H1 (cell line): ENCODE data around the gene CCDC15. TPM values are rescaled to one million over a fixed set of nuclear protein-coding genes. Genes with fewer than 3 reads are reported as not detected.

Source experiments
- CTCF ChIA-PET: fragments of 300-600 bp; sonication (Branson Sonifier 250); formaldehyde crosslinking; loops from one replicate; lab custom pipeline; 2021; ENCODE audit not compliant: partially characterized antibody; lab: Charles Lee
- POLR2A ChIA-PET: fragments of 300-600 bp; sonication (Branson Sonifier 250); formaldehyde crosslinking; loops from one replicate; lab custom pipeline; 2021; ENCODE audit warnings: inconsistent platforms; ENCODE audit not compliant: partially characterized antibody; lab: Charles Lee
- DNase-seq, 2 experiments: peaks; one replicate each; pipeline versions ENCODE4 v3.0.0 to v3.0.0-alpha.2; 2010 to 2022; ENCODE audit warnings: low spot score in 2 of 2, low read depth in 1 of 2, mixed read lengths in 1 of 2
- FAIRE-seq: peaks from 2 replicates; lab custom pipeline; 2011; peaks lifted over from hg19 to GRCh38; lab: Jason Lieb, UNC
- H2AFZ ChIP-seq: 2 replicates; pipeline ENCODE4 v1.8.1; 2012; ENCODE audit warnings: low read length, inconsistent platforms
- H2AK5ac ChIP-seq: 2 replicates; pipeline ENCODE4 v1.6.1; 2013; ENCODE audit warnings: low read depth, low read length
- H2BK120ac ChIP-seq: replicated peaks from 2 replicates; pipeline ENCODE3; 2013; ENCODE audit warnings: low read depth, low read length, inconsistent platforms
- H2BK12ac ChIP-seq: 2 replicates; pipeline ENCODE4 v1.6.1; 2013; ENCODE audit warnings: low read depth, low read length
- H2BK15ac ChIP-seq: 2 replicates; pipeline ENCODE4 v1.6.1; 2013; ENCODE audit warnings: low read length
- H2BK20ac ChIP-seq: 2 replicates; pipeline ENCODE4 v1.6.1; 2013; ENCODE audit warnings: low read length
- H2BK5ac ChIP-seq: 2 replicates; pipeline ENCODE4 v1.6.1; 2013; ENCODE audit warnings: low read depth, low read length
- H3K14ac ChIP-seq: 2 replicates; pipeline ENCODE4 v1.6.1; 2013; ENCODE audit warnings: inconsistent platforms; ENCODE audit not compliant: insufficient read length
- H3K18ac ChIP-seq: 2 replicates; pipeline ENCODE4 v1.6.1; 2013; ENCODE audit warnings: low read length; ENCODE audit errors: extremely low read depth
- H3K23ac ChIP-seq: 2 replicates; pipeline ENCODE4 v1.6.1; 2013; ENCODE audit warnings: inconsistent platforms; ENCODE audit not compliant: insufficient read length
- H3K23me2 ChIP-seq: 2 replicates; pipeline ENCODE4 v1.6.1; 2013; ENCODE audit warnings: low read depth, low read length
- H3K27ac ChIP-seq: 2 replicates; pipeline ENCODE4 v1.6.1; 2011; ENCODE audit warnings: low read depth, low read length, inconsistent platforms
- H3K27me3 ChIP-seq, 4 experiments: replicated peaks in 1 of 4; 1 replicate in 1 of 4; 2 replicates in 3 of 4; pipeline versions ENCODE4 v1.6.1 to v1.8.1; 2011 to 2013; ENCODE audit warnings: low read length in 3 of 4, mild to moderate bottlenecking in 3 of 4, inconsistent platforms in 2 of 4, mixed read lengths in 2 of 4, moderate library complexity in 1 of 4; ENCODE audit not compliant: control insufficient read depth in 3 of 4, insufficient read depth in 3 of 4; ENCODE audit errors: extremely low read depth in 1 of 4
- H3K36me3 ChIP-seq, 4 experiments: 2 replicates each; pipeline versions ENCODE4 v1.6.1 to v1.8.1; 2011 to 2013; ENCODE audit warnings: mild to moderate bottlenecking in 4 of 4, low read length in 3 of 4, moderate library complexity in 2 of 4, control low read depth in 1 of 4, inconsistent platforms in 1 of 4; ENCODE audit not compliant: insufficient read depth in 4 of 4, control insufficient read depth in 2 of 4
- H3K4ac ChIP-seq: replicated peaks from 2 replicates; pipeline ENCODE3; 2013; ENCODE audit warnings: low read length, low read depth, mixed read lengths, inconsistent platforms; ENCODE audit not compliant: insufficient read length
- H3K4me1 ChIP-seq, 4 experiments: replicated peaks in 1 of 4; 1 replicate in 1 of 4; 2 replicates in 3 of 4; pipeline versions ENCODE4 v1.6.1 to v1.8.1; 2011 to 2013; ENCODE audit warnings: low read length in 3 of 4, inconsistent platforms in 2 of 4, mixed read lengths in 1 of 4; ENCODE audit not compliant: insufficient read depth in 4 of 4, control insufficient read depth in 3 of 4
- H3K4me2 ChIP-seq, 2 experiments: 2 replicates each; pipeline versions ENCODE4 v1.6.1 to v1.8.1; 2011 to 2013; ENCODE audit warnings: low read depth in 2 of 2, low read length in 2 of 2, control low read depth in 1 of 2, inconsistent platforms in 1 of 2, mild to moderate bottlenecking in 1 of 2; ENCODE audit not compliant: insufficient read depth in 1 of 2
- H3K4me3 ChIP-seq, 4 experiments: fragments of 200-600, 300-600 bp in 1 of 4; sonication (generic), shearing (Covaris generic), sonication (Bioruptor Twin) in 1 of 4; 2 replicates each; pipeline versions ENCODE4 v1.5.1 to v1.8.1; 2011 to 2016; ENCODE audit warnings: low read length in 4 of 4, low read depth in 3 of 4, control low read depth in 2 of 4, inconsistent platforms in 2 of 4, mild to moderate bottlenecking in 2 of 4, mixed read lengths in 1 of 4, moderate library complexity in 1 of 4; ENCODE audit not compliant: insufficient read depth in 2 of 4; ENCODE audit errors: extremely low read depth in 1 of 4
- H3K56ac ChIP-seq: replicated peaks from 2 replicates; pipeline ENCODE3; 2013; ENCODE audit warnings: low read depth, mild to moderate bottlenecking, mixed read lengths, low read length, inconsistent platforms; ENCODE audit not compliant: insufficient read length
- H3K79me1 ChIP-seq: 2 replicates; pipeline ENCODE4 v1.6.1; 2013; ENCODE audit warnings: low read depth, low read length, control low read depth
- H3K79me2 ChIP-seq, 2 experiments: 2 replicates each; pipeline versions ENCODE4 v1.6.1 to v1.8.1; 2012 to 2013; ENCODE audit warnings: low read length in 2 of 2, mild to moderate bottlenecking in 2 of 2, inconsistent platforms in 1 of 2; ENCODE audit not compliant: insufficient read depth in 2 of 2, control insufficient read depth in 1 of 2
- H3K9ac ChIP-seq, 4 experiments: replicated peaks in 1 of 4; 1 replicate in 1 of 4; 2 replicates in 3 of 4; pipeline versions ENCODE4 v1.6.1 to v1.8.1; 2011 to 2013; ENCODE audit warnings: low read depth in 3 of 4, low read length in 3 of 4, control low read depth in 2 of 4, mild to moderate bottlenecking in 2 of 4, moderate library complexity in 2 of 4, inconsistent platforms in 1 of 4; ENCODE audit errors: extremely low read depth in 1 of 4
- H3K9me3 ChIP-seq, 2 experiments: 2 replicates each; pipeline versions ENCODE4 v1.6.1 to v1.8.1; 2012 to 2013; ENCODE audit warnings: mild to moderate bottlenecking in 2 of 2, moderate library complexity in 2 of 2, control low read depth in 1 of 2, inconsistent platforms in 1 of 2, low read depth in 1 of 2, low read length in 1 of 2, mixed read lengths in 1 of 2; ENCODE audit not compliant: insufficient read depth in 2 of 2
- H4K20me1 ChIP-seq, 2 experiments: replicated peaks in 1 of 2; 2 replicates each; pipeline versions ENCODE3 to v1.8.1; 2011 to 2013; ENCODE audit warnings: inconsistent platforms in 2 of 2, low read length in 2 of 2, mild to moderate bottlenecking in 1 of 2; ENCODE audit not compliant: insufficient read depth in 2 of 2, control insufficient read depth in 1 of 2
- H4K5ac ChIP-seq: 2 replicates; pipeline ENCODE4 v1.6.1; 2013; ENCODE audit warnings: low read length, low read depth, mixed read lengths, inconsistent platforms; ENCODE audit not compliant: insufficient read length
- H4K8ac ChIP-seq: 2 replicates; pipeline ENCODE4 v1.8.0; 2013; ENCODE audit warnings: mild to moderate bottlenecking, moderate library complexity, low read length, inconsistent platforms; ENCODE audit not compliant: insufficient read depth; ENCODE audit errors: extremely low read depth
- H4K91ac ChIP-seq: replicated peaks from 2 replicates; pipeline ENCODE3; 2013; ENCODE audit warnings: low read length, mixed read lengths, inconsistent platforms; ENCODE audit not compliant: insufficient read length
- ATF3 ChIP-seq: IDR thresholded peaks from 2 replicates; pipeline ENCODE4 v1.6.1; 2011; ENCODE audit warnings: low read depth, mild to moderate bottlenecking, low read length; ENCODE audit not compliant: insufficient read depth
- BACH1 ChIP-seq: IDR thresholded peaks from 2 replicates; pipeline ENCODE4 v1.6.1; 2012; ENCODE audit warnings: low read length, improper control_type of control experiment
- BCL11A ChIP-seq, 2 experiments: IDR thresholded peaks; one replicate each; pipeline ENCODE4 v1.6.1; 2011; ENCODE audit warnings: low read depth in 2 of 2, low read length in 2 of 2, mild to moderate bottlenecking in 2 of 2
- CHD1 ChIP-seq: IDR thresholded peaks from 2 replicates; pipeline ENCODE4 v1.6.1; 2012; ENCODE audit warnings: low read depth, low read length, improper control_type of control experiment
- JUN ChIP-seq: IDR thresholded peaks from 2 replicates; pipeline ENCODE4 v1.6.1; 2011; ENCODE audit warnings: low read depth, mild to moderate bottlenecking, improper control_type of control experiment, low read length
- TCF12 ChIP-seq: IDR thresholded peaks from 2 replicates; pipeline ENCODE4 v1.6.1; 2011; ENCODE audit warnings: low read depth, mild to moderate bottlenecking, low read length
- WGBS, 2 experiments: shearing (Covaris generic) in 1 of 2; methylation state at CpG; one replicate each; pipeline versions ENCODE4 v1.1.6 to v1.1.7; 2013 to 2015; ENCODE audit warnings: low lambda C conversion rate in 2 of 2, mixed read lengths in 2 of 2, inconsistent platforms in 1 of 2, low coverage in 1 of 2, missing lambda C conversion rate in 1 of 2; ENCODE audit not compliant: insufficient replicate concordance in 2 of 2, insufficient coverage in 1 of 2, insufficient read length in 1 of 2; ENCODE audit errors: extremely low coverage in 1 of 2, missing lambda C conversion rate in 1 of 2; 5-methylcytosine and 5-hydroxymethylcytosine counted together
- polyA plus RNA-seq, 7 experiments: library from polyadenylated mRNA; depleted of rRNA in 3 of 7; stranded (reverse) in 5 of 7; unstranded in 2 of 7; fragments of >200 nt in 5 of 7; fragments of 200-250 nt in 2 of 7; gene quantifications; 1 replicate in 5 of 7; 2 replicates in 1 of 7; 4 replicates in 1 of 7; pipeline versions ENCODE4 v1.2.1 to v1.2.3, GENCODE V29; 2011 to 2013; ENCODE audit warnings: missing spikeins in 2 of 7, mixed read lengths in 2 of 7
- total RNA-seq: library from RNA; stranded (reverse); fragmentation: NEBNext Ultra II Directional; extraction: Animal tissue kit (Norgen Biotek cat#: 25700); gene quantifications from 2 replicates; pipeline ENCODE4 v1.2.1, GENCODE V29; 2021

The CCDC15 gene
- total and polyA plus RNA-seq, 2 of the 8 experiments (the other 6 are each of a cell fraction or from before 2014, with no cell fraction given): 1.5 to 3.1 TPM

DNA sequence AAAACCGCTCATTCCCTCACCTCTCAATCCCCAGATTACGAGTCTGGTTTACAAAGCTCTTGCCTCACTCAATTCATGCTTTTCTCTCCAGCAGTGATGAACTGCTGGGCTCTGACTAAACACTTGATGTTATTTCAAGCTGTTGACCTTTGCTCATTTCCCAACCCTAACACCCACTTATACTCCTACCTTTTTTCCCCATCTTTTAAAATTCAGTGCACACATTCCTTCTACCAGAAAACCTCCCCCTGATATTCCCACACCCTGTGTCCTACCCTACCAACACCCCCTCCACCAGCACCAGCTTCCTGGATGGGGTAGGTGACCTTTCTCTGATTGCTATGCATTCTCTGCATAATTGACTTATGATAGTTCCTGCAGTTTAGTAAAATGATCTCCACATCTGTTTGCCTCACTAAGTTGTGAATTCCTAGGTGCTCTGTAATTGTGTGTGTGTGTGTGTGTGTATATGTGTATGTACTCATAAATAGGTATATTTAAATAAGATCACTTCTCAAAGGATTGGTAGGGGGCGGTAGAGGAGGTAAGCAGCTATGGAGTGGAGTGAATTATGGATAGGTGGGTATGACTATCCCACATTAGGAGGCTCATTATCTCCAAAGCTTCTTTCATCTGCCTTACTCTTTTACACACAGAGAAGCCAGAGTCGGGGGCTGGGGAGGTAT, 19.0 kb upstream of the CCDC15 start:
- H3K27ac ChIP-seq: no peak overlapping the region
- H2AK5ac ChIP-seq: no peak overlapping the region
- no peak overlapping the region for H3K4ac ChIP-seq
- no peak overlapping the region for H3K23ac ChIP-seq
- no peak overlapping the region for H3K9ac ChIP-seq
- DNase-seq (no peak), FAIRE-seq (no peak)
- no peaks in the 10 kb centered on the region for H3K79me2 ChIP-seq
- no peak overlapping the region for H4K5ac ChIP-seq
- 88% methylated on average over 4 of the region's 4 CpGs; no CpG with 5 or more reads in 1 of the 2 experiments for WGBS, 2 experiments
- no peak overlapping the region for H2BK15ac ChIP-seq
- H3K4me2 ChIP-seq: no peak overlapping the region
- H4K20me1 ChIP-seq: no peaks in the 10 kb centered on the region
- no peaks in the 10 kb centered on the region for H3K9me3 ChIP-seq
- H4K8ac ChIP-seq: no peak overlapping the region
- H3K56ac ChIP-seq: no peak overlapping the region
- H2BK120ac ChIP-seq: no peak overlapping the region
- no peak overlapping the region for H2BK20ac ChIP-seq
- no peak overlapping the region for H3K14ac ChIP-seq
- no peak overlapping the region for H4K91ac ChIP-seq
- ChIA-PET POLR2A (interaction anchor here (0.6 kb wide), 1 partner anchor 153 kb away, joined by 3 read pairs; no protein-coding TSS in a partner anchor), CTCF (interaction anchor here (0.6 to 5.8 kb wide), 20 partner anchors 10 to 494 kb away, joined by 3 to 38 read pairs (median 4); partner anchors contain the start of genes CCDC15, HEPN1 and SLC37A2)
- H3K4me1 ChIP-seq: peaks cover 0 to 3% (median 0%) of the 10 kb centered on the region in 4 experiments; a peak in 1 of 7 replicates
- peaks cover 0 to 2% (median 0%) of the 10 kb centered on the region in 4 experiments; a peak in 4 of 7 replicates for H3K27me3 ChIP-seq
- no peaks in the 10 kb centered on the region for H3K79me1 ChIP-seq
- no peaks in the 10 kb centered on the region; the same call in 1 of the 2 replicates for H3K23me2 ChIP-seq
- H2BK12ac ChIP-seq: no peak overlapping the region
- H2AFZ ChIP-seq: no peak overlapping the region
- no peak overlapping the region for H3K18ac ChIP-seq
- H3K36me3 ChIP-seq: no peaks in the 10 kb centered on the region
- no peak overlapping the region for H3K4me3 ChIP-seq
- no peak overlapping the region for H2BK5ac ChIP-seq
- TF ChIP-seq CHD1 (no peak), ATF3 (no peak), JUN (no peak), BACH1 (no peak), TCF12 (no peak), BCL11A (IDR thresholded peaks at IDR 0.05; ENCODE audit: low read depth in 2 of 2, low read length in 2 of 2) (no peak)
